GM04503 (cell line): Measurements from ENCODE around the gene FOXN3.

Source experiments
- DNase-seq: peaks from one replicate; pipeline ENCODE4 v3.0.0-alpha.2; 2012; ENCODE audit warnings: low read depth

Gene FOXN3

GRCh38 chr14:89197623-89198022 lies 219.4 kb downstream of the FOXN3 start:
- no peak for DNase-seq

GRCh38 chr14:89196545-89196944 lies 220.5 kb downstream of the FOXN3 start:
- DNase-seq: no peak

GRCh38 chr14:89194376-89194775 lies 222.7 kb downstream of the FOXN3 start:
- no peak for DNase-seq

- no peak for DNase-seq
These were observed 226.1 kb downstream of the FOXN3 start for GRCh38 chr14:89190765-89191513.

- DNase-seq: no peak
These were observed 228.5 kb downstream of the FOXN3 start for GRCh38 chr14:89188492-89188891.

- DNase-seq: no peak
These were observed 229.5 kb downstream of the FOXN3 start for GRCh38 chr14:89187501-89187900.

GRCh38 chr14:89186856-89187376 lies 230.1 kb downstream of the FOXN3 start:
- no peak for DNase-seq

GRCh38 chr14:89185919-89186855 lies 230.8 kb downstream of the FOXN3 start:
- DNase-seq: peak; percentile 28

- no peak for DNase-seq
These were observed 232.1 kb downstream of the FOXN3 start for GRCh38 chr14:89184952-89185351.

- DNase-seq: no peak
These were observed 234.7 kb downstream of the FOXN3 start for GRCh38 chr14:89182326-89182725.

- no peak for DNase-seq
These were observed 236.5 kb downstream of the FOXN3 start for GRCh38 chr14:89180546-89180945.

GRCh38 chr14:89179891-89180404 lies 237.1 kb downstream of the FOXN3 start:
- DNase-seq: no peak

- peak; percentile 14 for DNase-seq
These were observed 238.1 kb downstream of the FOXN3 start for GRCh38 chr14:89178800-89179535.

- no peak for DNase-seq
These were observed 238.7 kb downstream of the FOXN3 start for GRCh38 chr14:89178376-89178775.

GRCh38 chr14:89175881-89176799 lies 240.9 kb downstream of the FOXN3 start:
- DNase-seq: no peak

GRCh38 chr14:89171628-89172027 lies 245.4 kb downstream of the FOXN3 start:
- DNase-seq: no peak

GRCh38 chr14:89171168-89171567 lies 245.9 kb downstream of the FOXN3 start:
- DNase-seq: no peak

- no peak for DNase-seq
These were observed 249.3 kb downstream of the FOXN3 start for GRCh38 chr14:89167705-89168104.

GRCh38 chr14:89166633-89167032 lies 250.4 kb downstream of the FOXN3 start:
- DNase-seq: no peak
